ENCODE data around the gene BBS4. TPM values are rescaled to one million over a fixed set of nuclear protein-coding genes. Genes with fewer than 3 reads are reported as not detected.

BBS4 gene
- total RNA-seq, 1 experiment from 2014 or later, result 17.9 TPM

- CTCF ChIA-PET, result interaction anchor here (1.0 kb wide), 1 partner anchor 12 kb away, joined by 3 read pairs; no protein-coding TSS in a partner anchor
- Histone ChIP-seq H3K27me3 (ENCODE audit: control insufficient read depth, insufficient read depth, low read length) (no peaks in the 10 kb centered on the region), H3K36me3 (ENCODE audit: control insufficient read depth, insufficient read depth, low read length) (no peaks in the 10 kb centered on the region), H3K27ac (ENCODE audit: low read length) (no peak overlapping the region), H3K4me1 (ENCODE audit: control insufficient read depth, insufficient read depth, low read length) (no peaks in the 10 kb centered on the region), H3K4me3 (ENCODE audit: low read depth in 2 of 2, low read length in 2 of 2) (no peak overlapping the region), H3K9me3 (ENCODE audit: control insufficient read depth, insufficient read depth, low read depth, low read length) (no peaks in the 10 kb centered on the region)
- TF ChIP-seq, protein P1, sequence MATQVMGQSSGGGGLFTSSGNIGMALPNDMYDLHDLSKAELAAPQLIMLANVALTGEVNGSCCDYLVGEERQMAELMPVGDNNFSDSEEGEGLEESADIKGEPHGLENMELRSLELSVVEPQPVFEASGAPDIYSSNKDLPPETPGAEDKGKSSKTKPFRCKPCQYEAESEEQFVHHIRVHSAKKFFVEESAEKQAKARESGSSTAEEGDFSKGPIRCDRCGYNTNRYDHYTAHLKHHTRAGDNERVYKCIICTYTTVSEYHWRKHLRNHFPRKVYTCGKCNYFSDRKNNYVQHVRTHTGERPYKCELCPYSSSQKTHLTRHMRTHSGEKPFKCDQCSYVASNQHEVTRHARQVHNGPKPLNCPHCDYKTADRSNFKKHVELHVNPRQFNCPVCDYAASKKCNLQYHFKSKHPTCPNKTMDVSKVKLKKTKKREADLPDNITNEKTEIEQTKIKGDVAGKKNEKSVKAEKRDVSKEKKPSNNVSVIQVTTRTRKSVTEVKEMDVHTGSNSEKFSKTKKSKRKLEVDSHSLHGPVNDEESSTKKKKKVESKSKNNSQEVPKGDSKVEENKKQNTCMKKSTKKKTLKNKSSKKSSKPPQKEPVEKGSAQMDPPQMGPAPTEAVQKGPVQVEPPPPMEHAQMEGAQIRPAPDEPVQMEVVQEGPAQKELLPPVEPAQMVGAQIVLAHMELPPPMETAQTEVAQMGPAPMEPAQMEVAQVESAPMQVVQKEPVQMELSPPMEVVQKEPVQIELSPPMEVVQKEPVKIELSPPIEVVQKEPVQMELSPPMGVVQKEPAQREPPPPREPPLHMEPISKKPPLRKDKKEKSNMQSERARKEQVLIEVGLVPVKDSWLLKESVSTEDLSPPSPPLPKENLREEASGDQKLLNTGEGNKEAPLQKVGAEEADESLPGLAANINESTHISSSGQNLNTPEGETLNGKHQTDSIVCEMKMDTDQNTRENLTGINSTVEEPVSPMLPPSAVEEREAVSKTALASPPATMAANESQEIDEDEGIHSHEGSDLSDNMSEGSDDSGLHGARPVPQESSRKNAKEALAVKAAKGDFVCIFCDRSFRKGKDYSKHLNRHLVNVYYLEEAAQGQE (IDR thresholded peaks at IDR 0.05; ENCODE audit: insufficient read depth in 1 of 2, low read depth in 2 of 2, low read length in 1 of 2), result no peak
- no peak for TF ChIP-seq SIN3A (IDR thresholded peaks at IDR 0.05; ENCODE audit: borderline replicate concordance, insufficient read depth, low read depth, low read length)
- TF ChIP-seq, protein P2, sequence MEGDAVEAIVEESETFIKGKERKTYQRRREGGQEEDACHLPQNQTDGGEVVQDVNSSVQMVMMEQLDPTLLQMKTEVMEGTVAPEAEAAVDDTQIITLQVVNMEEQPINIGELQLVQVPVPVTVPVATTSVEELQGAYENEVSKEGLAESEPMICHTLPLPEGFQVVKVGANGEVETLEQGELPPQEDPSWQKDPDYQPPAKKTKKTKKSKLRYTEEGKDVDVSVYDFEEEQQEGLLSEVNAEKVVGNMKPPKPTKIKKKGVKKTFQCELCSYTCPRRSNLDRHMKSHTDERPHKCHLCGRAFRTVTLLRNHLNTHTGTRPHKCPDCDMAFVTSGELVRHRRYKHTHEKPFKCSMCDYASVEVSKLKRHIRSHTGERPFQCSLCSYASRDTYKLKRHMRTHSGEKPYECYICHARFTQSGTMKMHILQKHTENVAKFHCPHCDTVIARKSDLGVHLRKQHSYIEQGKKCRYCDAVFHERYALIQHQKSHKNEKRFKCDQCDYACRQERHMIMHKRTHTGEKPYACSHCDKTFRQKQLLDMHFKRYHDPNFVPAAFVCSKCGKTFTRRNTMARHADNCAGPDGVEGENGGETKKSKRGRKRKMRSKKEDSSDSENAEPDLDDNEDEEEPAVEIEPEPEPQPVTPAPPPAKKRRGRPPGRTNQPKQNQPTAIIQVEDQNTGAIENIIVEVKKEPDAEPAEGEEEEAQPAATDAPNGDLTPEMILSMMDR (IDR thresholded peaks at IDR 0.05), result no peak
- TF ChIP-seq POLR2AphosphoS5 (IDR thresholded peaks at IDR 0.05; ENCODE audit: low read depth, low read length), result no peak
- no peak for TF ChIP-seq TCF7L2 (IDR thresholded peaks at IDR 0.05; ENCODE audit: low read depth, low read length)
- in situ Hi-C loops (cut with HindIII; ENCODE audit: low pct_unique_long_range_greater_than_20kb, low sequenced_read_pairs) (no loop called here), intact Hi-C loops (cut with micrococcal nuclease; ENCODE audit: unreplicated experiment) (no loop called here)
- ATAC-seq (no peak), DNase-seq (ENCODE audit: low read depth, low spot score) (no peak)
- BruUV-seq (replicated peaks), result no TSS peak
- POLR2A ChIA-PET, result interaction anchor here (0.6 kb wide), 1 partner anchor 12 kb away, joined by 3 read pairs; no protein-coding TSS in a partner anchor
Observed at GRCh38 chr15:72733941-72734738, 48.1 kb downstream of the BBS4 start.

DNA sequence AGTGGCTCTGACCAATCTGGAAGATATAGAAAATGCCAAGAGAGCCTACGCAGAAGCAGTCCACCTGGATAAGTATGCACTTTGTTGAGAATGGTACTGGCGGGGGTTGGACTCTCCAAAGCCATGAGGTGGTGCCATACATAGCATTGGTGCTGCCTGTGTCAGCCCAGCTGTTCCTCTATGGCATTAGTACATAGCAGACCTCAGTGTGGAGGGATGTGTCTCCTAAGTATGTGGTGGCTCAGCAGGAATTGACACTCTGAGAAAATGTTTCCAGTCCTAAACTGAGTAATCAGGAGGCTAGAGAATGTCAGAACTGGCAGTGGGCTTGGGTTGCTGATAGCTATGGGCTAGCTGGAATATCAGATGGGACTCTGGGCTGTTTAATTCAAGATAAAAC is 49.1 kb downstream of the BBS4 start:
- ChIA-PET CTCF (interaction anchor here (0.6 kb wide), 1 partner anchor 16 kb away, joined by 4 read pairs; no protein-coding TSS in a partner anchor), POLR2A (no interaction called here)
- ATAC-seq (no peak), DNase-seq (ENCODE audit: low read depth, low spot score) (no peak)
- Histone ChIP-seq H3K27ac (ENCODE audit: low read length) (no peak overlapping the region), H3K27me3 (ENCODE audit: control insufficient read depth, insufficient read depth, low read length) (no peaks in the 10 kb centered on the region), H3K4me3 (ENCODE audit: low read depth in 2 of 2, low read length in 2 of 2) (no peak overlapping the region), H3K36me3 (ENCODE audit: control insufficient read depth, insufficient read depth, low read length) (no peaks in the 10 kb centered on the region), H3K9me3 (ENCODE audit: control insufficient read depth, insufficient read depth, low read depth, low read length) (no peaks in the 10 kb centered on the region), H3K4me1 (ENCODE audit: control insufficient read depth, insufficient read depth, low read length) (no peaks in the 10 kb centered on the region)
- TF ChIP-seq TCF7L2 (IDR thresholded peaks at IDR 0.05; ENCODE audit: low read depth, low read length), result no peak
- TF ChIP-seq, protein P1 (IDR thresholded peaks at IDR 0.05; ENCODE audit: insufficient read depth in 1 of 2, low read depth in 2 of 2, low read length in 1 of 2), result no peak
- no TSS peak for BruUV-seq (replicated peaks)
- intact Hi-C loops (cut with micrococcal nuclease; ENCODE audit: unreplicated experiment) (loop anchor here (5.0 kb wide), 1 partner anchor 433 kb away; no protein-coding TSS in a partner anchor), in situ Hi-C loops (cut with HindIII; ENCODE audit: low pct_unique_long_range_greater_than_20kb, low sequenced_read_pairs) (no loop called here)

Measured in Panc1 (cell line).